ENCODE measurements around the gene CCDC68. TPM values are rescaled to one million over a fixed set of nuclear protein-coding genes. Genes with fewer than 3 reads are reported as not detected.
"Not testable (repeated sequence)": the region's sequence is repeated elsewhere in the genome, so short reads cannot be mapped to it uniquely, and the experiment has no call there.

The CCDC68 gene
- total RNA-seq, 2 experiments from 2014 or later = not detected

DNA sequence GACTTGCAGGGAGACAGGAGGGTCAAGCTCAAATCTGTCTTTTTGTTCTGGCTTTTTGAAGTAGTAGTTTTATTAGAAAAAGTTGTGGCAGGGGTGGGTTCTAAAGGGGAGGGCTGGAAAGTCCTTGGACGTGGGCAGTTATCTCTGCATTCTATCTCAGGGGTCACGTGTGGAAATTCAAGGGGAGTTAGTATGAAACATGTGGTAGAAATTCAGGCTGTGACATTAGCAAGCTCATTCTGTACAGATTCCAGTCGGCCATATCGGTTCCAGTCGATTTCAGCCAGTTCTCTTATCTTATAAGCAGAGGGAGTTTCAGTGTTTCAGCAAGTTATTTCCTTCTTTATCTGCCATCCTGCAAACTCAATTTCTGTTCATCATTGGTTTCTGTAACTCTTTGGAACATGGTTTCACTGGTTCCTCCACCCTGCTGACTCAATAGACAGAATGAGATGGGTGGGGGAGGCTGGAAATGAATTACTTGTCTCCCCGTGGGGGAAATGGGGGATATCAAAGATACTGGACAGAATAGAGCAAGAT, 78.0 kb downstream of the CCDC68 start:
- ChIA-PET CTCF (no interaction called here), POLR2A (no interaction called here)

DNA sequence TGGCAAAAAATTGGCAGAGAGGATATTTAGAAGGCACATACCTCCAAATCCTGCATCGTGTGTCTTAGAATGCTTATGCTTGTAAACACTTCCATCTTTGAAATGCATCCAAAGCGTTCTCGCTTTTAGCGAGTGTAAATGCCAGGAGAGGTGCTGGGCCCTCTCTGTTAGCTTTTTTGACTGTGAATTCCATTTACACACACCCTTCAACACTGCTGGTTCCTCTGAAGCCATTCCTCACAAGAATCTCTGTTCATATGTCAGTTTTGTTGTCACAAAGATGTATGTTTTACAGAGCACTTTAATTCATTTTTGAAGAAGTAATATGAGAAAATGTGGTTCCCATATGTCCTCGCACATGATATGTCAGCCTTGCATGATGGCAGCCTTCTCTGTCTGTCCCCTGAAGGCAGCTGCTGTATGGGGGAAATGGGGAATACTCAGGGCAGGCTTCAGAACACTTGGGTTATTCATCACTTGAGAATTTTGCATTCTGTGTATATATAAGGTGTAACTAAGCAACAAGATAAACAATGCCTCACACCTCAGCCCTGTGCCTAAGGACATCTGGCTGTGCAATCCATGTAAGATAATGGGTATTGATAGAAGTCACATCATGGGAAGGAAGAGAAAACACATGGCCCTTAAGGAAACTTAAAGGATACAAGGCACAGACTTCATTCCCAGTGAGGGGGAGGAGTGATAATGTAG, 78.7 kb downstream of the CCDC68 start:
- ChIA-PET POLR2A (no interaction called here), CTCF (no interaction called here)

DNA sequence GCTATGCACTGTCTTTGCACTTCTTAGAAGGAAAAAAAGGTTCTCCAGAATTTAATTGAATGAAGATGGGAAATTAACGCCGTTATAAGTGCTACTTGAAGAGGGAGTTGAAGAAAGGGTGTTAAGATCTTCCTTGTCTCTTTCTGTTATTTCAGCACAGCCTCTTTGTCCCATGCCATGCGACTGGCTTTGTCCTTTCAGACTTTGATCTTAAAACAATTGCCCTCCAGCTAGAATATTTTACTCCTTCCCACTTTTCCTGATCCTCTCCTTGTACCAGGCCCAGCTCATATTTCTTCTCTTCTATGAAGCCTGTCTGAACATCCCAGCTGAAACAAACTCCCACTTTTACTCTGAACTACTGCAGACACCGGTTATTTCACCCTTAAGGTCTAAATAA, 79.6 kb downstream of the CCDC68 start:
- POLR2A ChIA-PET = no interaction called here
- CTCF ChIA-PET = no interaction called here

DNA sequence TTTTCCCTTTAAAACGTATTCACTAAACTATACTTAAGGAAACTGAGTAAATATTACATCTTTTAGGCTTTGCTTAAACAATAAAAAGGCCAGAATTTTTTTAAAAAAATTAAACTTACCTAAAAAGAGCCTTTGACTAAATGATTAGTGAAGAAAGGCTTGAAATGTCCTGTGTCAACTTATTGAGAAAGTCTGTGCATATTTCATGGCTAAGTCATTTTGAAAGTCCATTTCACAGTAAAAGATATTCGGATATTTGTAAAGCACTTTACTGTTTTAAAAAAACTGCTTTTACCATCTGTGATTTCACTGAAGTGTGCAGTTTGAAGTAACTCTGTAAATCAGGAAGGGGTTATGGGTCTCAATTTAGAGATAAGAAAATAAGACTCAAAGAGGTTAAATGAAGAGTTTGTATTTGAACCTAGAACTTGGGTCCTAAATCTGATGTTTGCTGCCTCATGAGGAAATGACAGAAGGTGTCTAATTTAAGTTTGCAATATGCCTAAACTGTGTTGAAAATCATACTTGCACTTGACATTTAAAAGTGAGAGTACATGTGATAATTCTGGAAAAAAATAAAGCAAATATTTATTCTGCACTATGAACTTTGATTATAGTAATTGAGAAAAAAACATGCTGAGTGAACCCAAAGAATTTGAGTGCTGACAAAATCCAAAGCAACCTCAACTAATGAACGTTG, 80.5 kb downstream of the CCDC68 start:
- ChIA-PET POLR2A (no interaction called here), CTCF (no interaction called here)

DNA sequence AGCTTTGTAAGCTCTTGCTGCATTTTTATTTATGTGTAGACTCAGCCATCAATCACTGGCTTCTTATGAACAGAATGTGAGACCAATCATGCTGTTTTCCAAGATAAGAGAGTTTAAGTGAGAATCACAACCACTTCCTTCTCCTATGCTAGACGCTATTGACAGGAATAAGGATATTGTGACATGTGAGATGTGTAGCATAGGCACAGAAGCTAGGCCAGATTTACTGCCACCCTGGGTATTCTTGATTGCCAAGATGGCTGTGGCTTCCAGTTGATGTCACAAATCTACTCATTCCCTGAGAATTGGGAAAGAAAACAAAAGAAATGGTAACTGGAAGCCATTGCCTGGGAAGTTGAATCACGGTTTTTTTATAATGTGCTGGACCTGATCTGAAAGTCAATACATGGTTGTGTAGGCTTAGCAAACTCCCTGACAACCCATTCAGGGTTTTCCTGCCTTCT, 81.1 kb downstream of the CCDC68 start:
- ChIA-PET CTCF (no interaction called here), POLR2A (no interaction called here)

DNA sequence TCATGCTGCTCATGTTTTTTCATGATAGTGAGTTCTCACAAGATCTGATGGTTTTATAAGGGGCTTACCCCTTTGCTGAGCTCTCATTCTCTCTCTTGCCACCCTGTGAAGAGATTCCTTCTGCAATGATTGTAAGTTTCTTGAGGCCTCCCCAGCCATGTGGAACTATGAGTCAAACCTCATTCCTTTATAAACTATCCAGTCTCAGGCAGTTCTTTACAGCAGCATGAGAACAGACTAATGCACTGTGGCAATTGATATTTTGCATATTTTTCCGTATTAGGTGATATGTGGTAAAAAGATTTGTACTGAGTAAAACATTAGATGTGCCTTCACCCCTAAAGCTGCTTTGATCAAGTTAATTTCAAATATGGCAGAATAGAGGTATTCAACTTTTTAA, 82.2 kb downstream of the CCDC68 start:
- CTCF ChIA-PET = no interaction called here
- POLR2A ChIA-PET = no interaction called here

DNA sequence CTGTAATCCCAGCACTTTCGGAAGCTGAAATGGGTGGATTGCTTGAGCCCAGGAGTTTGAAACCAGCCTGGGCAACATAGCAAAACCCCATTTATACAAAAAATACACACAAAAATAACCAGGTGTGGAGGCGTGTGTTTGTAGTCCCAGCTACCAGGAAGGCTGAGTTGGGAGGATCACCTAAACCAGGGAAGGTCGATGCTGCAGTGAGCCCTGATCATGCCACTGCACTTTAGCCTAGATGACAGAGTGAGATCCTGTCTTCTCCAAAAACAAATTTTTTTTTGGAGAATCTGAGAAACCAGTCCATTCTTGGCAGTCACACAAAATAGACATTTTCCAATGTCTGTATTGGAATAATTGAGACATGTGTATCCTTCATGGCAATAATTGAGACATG, 84.2 kb downstream of the CCDC68 start:
- POLR2A ChIA-PET = no interaction called here
- CTCF ChIA-PET = no interaction called here

DNA sequence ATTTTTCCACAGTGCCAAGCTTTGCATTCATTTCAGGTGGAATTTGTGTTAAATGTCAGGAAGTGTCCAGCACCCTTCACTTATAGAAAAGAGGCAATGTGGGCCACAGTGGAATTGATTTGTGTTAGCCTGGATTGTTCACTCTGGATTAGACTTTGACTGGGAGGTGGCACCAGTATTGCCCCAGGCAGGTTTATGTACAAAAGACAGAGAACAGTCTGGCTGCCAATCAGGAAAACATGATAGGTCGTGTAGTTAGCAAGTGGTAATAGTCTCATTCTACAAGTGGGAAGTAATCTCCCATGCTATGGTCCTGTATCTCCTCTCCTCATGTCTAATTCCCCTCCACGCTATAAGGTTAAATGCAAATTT, 85.4 kb downstream of the CCDC68 start:
- ChIA-PET POLR2A (no interaction called here), CTCF (no interaction called here)

DNA sequence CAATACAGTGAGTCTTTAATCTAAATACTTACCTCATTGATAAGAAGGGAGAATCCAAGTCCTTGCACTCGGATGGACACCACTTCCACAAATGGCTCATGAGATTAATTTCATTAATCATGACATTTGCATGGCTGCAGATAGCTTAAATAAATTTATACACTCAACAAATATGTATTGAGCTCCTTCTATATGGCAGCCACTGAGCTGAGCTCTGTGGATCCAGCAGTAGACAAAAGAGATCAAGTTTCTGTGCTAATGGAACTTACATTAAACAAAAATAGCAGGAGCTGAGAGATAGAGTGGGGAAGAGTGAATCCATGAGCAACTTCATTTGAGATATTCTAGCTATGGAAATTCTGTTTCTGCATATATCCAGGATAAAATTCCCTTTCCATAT, 86.6 kb downstream of the CCDC68 start:
- ChIA-PET CTCF (no interaction called here), POLR2A (no interaction called here)

DNA sequence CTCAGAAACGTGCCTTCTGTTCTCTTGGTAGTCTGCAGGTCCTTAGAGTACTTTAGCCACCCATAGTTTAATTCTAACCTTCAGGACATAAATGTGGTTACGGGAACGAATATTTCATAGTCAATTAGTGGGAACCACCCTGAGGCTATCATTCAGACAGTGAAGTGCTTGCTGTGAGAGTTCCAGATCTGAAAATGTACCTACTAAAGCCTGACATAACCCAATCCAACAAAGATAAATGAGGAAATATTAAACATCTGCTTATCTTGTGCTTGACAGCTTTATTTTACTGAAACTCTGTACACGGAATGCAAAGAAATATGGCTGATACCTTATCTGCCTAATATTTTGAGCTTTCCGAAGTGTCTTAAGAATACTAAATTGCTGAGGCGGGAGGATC, 88.0 kb downstream of the CCDC68 start:
- ChIA-PET CTCF (no interaction called here), POLR2A (no interaction called here)

DNA sequence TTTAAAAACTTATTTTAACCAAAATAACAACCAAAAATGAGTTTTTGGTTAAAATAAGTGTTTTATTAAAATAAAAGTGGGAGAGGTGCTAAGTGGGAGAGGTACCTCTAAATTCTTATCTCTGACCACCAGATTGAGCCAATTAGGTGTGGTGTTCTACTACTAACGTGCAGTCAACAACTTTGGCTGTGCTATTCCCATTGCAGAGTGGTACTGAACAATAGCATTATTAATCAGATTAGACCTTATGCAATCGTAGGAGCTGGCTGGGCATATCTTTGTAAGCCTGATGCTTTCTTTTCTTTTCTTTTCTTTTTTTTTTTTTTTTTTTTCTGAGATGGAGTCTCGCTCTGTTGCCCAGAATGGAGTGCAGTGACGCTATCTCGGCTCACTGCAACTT, 92.1 kb downstream of the CCDC68 start:
- CTCF ChIA-PET = no interaction called here

DNA sequence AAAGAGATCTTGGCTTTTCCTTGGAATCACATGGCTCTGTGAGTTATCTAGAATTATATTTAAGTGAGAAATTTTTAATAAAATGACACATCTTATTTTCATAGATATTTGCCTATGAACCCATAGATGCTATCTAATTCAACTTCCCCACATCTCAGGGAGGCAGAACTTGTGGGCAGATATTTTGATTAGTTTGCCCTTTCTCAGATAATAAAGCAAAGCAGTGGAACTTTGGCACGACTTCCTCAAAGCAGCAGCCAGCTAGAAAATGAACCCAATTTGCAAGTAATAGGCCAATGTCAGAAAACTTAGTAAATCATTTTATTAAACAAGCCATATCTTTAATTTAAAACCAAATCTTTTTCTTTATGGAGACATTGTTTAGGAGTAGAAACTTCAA, 98.3 kb downstream of the CCDC68 start:
- CTCF ChIA-PET = no interaction called here
- POLR2A ChIA-PET = no interaction called here

More for the DNA sequence above, 92.1 kb downstream of the CCDC68 start:
- POLR2A ChIA-PET = no interaction called here

DNA sequence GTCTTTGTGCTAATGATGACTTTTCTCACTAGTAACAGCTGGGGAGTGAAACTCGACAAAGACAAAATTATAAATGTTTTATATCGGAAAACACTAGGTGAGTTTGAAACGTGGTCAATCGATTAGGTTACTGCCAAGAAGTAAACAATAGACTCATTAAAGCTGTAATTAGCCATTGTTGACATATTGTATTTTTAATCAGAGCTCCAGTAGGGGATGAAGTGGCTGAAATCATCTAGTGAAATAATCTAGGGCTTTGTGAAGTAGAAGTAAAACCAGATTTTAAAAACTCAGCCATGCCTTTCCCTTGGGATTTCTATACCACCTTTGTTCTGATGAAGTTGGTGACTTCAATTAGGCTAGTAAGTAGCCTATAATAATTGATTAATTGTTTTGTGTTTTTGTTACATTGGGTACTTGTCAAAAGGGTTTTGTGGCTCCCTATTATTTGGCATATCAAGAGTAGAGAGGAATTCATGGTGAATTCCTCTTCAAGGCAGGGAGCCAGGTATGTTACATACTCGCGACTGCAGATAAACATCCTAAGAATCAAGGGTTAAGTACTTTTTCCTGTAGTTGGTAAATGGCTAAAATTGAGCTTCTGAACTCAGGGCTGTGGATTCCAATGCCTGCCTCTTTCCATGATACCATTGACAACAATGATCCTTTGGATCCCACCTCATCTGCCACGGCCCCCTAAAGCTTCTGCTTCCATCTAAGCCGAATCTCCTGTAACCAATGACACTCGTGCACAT, 99.4 kb downstream of the CCDC68 start:
- ChIA-PET POLR2A (no interaction called here), CTCF (no interaction called here)

DNA sequence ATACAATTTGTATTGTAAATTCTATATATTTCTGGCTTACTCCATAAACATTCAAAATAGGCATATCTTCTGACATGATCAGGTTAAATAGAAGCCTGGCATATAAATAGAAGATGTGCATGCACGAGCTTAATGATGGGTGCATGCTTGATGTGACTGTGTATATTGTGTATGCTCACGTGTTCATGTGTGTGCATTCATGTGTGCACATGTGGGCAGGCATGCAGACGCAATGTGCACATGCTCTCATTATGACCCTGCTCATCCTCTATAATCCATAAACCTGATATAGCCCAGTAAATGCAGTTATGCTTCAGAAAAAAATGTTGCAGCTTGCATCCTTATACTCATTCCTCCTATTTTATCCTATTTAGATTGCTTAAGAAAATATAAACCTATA, 101.8 kb downstream of the CCDC68 start:
- ChIA-PET CTCF (no interaction called here), POLR2A (no interaction called here)

DNA sequence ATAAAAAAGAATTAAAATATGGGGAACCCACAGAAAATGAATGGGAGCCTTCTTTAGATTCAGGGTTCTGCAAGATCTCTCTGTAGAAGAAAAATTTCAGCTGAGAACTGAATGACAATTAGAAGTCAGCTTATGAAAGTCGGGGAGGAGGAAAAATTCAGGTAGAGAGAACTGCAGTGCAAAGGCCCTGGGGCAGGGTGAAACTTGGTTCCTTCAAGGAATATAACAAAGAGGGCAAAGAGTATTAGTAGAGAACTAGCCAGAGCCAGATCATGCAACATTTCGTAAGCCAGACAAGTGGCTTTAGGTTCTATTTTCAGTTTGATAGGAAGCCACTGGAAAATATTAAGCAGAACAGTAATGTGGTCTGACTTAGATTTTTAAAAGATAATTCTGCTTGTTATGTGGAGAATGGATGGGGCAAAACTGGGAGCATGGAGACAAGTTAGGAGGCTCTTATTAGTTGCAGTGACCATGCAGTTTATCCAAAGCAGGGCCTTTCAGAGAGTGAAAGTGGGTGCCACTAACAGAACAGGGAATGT, 103.1 kb downstream of the CCDC68 start:
- POLR2A ChIA-PET = no interaction called here
- CTCF ChIA-PET = no interaction called here

DNA sequence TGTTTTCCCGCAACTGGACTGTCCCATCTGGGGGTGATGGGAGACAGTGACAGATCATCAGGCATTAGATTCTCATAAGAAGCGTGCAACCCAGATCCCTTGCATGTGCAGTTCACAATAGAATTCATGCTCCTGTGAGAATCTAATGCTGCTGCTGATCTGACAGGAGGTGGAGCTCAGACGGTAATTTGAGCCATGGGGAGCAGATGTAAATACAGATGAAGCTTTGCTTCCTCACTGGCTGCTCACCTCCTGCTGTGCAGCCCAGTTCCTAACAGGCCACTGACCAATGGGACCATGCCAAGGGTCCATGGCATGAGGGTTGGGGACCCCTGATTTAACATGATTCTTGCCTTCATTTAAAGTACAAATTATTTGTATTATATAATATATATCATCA, 104.2 kb downstream of the CCDC68 start:
- POLR2A ChIA-PET, CTCF ChIA-PET: not testable (repeated sequence)

DNA sequence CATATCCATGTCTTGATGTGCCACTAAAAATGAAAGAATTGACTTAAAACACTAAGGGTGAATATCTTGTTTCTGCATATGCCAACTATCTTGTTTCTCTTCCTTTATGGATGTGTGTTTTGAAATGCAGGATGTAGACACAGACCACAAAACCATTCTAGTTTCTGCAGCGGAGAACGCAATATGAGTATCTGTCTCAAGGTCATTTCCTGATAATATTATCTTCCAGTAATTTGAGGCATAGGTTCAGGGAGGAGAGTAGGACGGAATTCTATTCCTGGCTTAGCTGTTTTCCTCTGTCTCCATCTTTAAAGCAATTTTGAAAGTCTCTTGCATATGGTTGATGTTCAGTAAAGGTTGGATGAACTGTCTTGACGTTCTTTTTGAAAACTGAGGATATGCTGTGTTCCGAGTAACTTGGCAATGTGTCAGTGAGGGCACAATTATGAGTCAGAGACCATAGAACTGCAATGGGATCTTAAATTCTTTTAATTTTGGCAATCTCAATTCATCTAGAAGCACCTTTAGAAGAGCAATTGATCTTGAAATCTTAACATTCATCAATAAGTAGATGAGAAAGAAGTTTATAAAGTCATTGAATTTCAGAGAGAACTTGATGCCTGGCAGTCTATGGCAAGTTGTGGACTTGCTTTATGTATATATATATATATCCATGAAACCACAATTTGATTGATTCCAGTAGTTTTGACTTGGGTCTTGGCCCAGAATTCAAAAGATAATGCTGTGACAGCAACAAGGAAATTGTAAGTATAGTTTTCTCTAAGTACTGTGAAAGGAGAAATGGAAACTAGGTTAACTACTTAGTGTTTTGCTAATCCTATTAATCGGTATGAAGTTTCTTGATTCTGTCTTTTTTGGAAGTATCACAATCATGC, 106.2 kb downstream of the CCDC68 start:
- CTCF ChIA-PET = no interaction called here
- POLR2A ChIA-PET = no interaction called here

Measured in activated CD8-positive, alpha-beta memory T cell treated with anti-CD3 and anti-CD28 coated beads for 36 hours (primary cell).